ENCODE data around the gene MVD. TPM values are rescaled to one million over a fixed set of nuclear protein-coding genes. Genes with fewer than 3 reads are reported as not detected.

The MVD gene, protein sequence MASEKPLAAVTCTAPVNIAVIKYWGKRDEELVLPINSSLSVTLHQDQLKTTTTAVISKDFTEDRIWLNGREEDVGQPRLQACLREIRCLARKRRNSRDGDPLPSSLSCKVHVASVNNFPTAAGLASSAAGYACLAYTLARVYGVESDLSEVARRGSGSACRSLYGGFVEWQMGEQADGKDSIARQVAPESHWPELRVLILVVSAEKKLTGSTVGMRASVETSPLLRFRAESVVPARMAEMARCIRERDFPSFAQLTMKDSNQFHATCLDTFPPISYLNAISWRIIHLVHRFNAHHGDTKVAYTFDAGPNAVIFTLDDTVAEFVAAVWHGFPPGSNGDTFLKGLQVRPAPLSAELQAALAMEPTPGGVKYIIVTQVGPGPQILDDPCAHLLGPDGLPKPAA
- 60.1 and 204 TPM in 2 replicates for total RNA-seq
- polyA plus RNA-seq, result 35.9 and 43.4 TPM in 2 replicates
- polyA plus RNA-seq (2012), result 102 and 131 TPM in 2 replicates
- 43.4 and 54.6 TPM in 2 replicates for polyA minus RNA-seq (ENCODE audit: low replicate concordance)

DNA sequence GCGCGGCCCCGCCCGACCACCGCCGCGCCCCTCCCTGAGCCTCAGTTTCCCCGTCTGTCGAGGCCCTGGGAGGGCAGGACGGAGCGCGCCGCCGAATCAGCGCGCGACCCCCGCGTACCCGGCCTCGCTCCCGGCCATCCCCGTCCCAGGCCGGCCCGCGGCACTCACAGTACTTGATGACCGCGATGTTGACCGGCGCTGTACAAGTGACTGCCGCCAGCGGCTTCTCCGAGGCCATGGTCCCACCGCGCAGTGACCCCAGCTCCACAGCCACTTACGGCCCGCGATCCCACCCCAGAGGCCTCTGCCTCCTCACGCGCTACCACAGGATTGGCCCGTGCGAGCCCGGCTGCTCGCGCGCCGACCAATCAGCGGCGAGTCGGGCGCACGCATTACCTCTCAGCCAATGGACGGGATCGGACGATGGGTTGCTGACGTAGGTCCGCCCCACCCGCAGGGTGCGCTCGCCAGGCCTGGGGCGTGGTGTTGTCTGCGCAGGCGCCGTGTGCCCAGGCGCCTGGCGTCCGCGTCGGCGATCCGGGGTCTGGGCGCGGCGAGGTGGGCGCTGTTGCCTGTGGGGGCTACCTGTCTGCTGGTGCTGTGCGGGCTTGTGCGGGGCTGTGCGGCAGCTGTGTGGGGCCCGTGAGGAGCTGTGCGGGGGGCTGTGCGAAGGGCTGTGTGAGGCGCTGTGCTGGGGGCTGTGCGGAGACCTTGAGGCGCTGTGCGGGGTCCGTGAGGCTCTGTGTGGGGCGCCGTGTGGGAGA lies at the start of gene MVD:
MVD (minus strand) TSS at position 249 of the 764 bp plus-strand sequence; CDS start at position 238, 11 bp downstream.
- no peak for TF ChIP-seq EZH2 (IDR thresholded peaks at IDR 0.05; ENCODE audit: low read length, missing control alignments)
- TF ChIP-seq, protein P1, sequence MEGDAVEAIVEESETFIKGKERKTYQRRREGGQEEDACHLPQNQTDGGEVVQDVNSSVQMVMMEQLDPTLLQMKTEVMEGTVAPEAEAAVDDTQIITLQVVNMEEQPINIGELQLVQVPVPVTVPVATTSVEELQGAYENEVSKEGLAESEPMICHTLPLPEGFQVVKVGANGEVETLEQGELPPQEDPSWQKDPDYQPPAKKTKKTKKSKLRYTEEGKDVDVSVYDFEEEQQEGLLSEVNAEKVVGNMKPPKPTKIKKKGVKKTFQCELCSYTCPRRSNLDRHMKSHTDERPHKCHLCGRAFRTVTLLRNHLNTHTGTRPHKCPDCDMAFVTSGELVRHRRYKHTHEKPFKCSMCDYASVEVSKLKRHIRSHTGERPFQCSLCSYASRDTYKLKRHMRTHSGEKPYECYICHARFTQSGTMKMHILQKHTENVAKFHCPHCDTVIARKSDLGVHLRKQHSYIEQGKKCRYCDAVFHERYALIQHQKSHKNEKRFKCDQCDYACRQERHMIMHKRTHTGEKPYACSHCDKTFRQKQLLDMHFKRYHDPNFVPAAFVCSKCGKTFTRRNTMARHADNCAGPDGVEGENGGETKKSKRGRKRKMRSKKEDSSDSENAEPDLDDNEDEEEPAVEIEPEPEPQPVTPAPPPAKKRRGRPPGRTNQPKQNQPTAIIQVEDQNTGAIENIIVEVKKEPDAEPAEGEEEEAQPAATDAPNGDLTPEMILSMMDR (conservative IDR thresholded peaks at IDR 0.05 in 1 of 2, IDR thresholded peaks at IDR 0.05 in 1 of 2; ENCODE audit: low read depth in 1 of 2, low read length in 2 of 2), result no peak
- H3K9ac ChIP-seq (ENCODE audit: insufficient read depth, low read length), result peak within 1 kb of the TSS; percentile 79
- peak within 1 kb of the TSS; percentile 75 to 96 (median 94) for H3K4me3 ChIP-seq (replicated peaks in 1 of 4; ENCODE audit: control extremely low read depth in 1 of 4, insufficient read depth in 1 of 4, low read depth in 3 of 4, low read length in 4 of 4)
- H4K20me1 ChIP-seq (ENCODE audit: control insufficient read depth, extremely low read depth, insufficient read depth, low read length), result no peaks in the 10 kb centered on the region
- H3K4me1 ChIP-seq (ENCODE audit: control insufficient read depth, extremely low read depth, insufficient read depth, low read length), result no peaks in the 10 kb centered on the region
- no peaks in the 10 kb centered on the region for H3K9me3 ChIP-seq (ENCODE audit: control insufficient read depth, insufficient read depth, low read depth, low read length)
- peak; percentile 97 to 98 for DNase-seq (ENCODE audit: low read depth in 2 of 2)
- no peaks in the 10 kb centered on the region for H3K27me3 ChIP-seq (ENCODE audit: control insufficient read depth, insufficient read depth, low read length)
- H3K27ac ChIP-seq (ENCODE audit: insufficient read depth, low read length), result peak within 1 kb of the TSS; percentile 92
- peak within 1 kb of the TSS; percentile 77 for H2AFZ ChIP-seq (ENCODE audit: low read length)
- peaks cover 33% of the 10 kb centered on the region for H3K79me2 ChIP-seq (ENCODE audit: control insufficient read depth, insufficient read depth, low read length)
- H3K4me2 ChIP-seq (ENCODE audit: extremely low read depth, insufficient read depth, low read length), result peak within 1 kb of the TSS; percentile 92
- peaks cover 5% of the 10 kb centered on the region for H3K36me3 ChIP-seq (ENCODE audit: control insufficient read depth, insufficient read depth, low read length)

DNA sequence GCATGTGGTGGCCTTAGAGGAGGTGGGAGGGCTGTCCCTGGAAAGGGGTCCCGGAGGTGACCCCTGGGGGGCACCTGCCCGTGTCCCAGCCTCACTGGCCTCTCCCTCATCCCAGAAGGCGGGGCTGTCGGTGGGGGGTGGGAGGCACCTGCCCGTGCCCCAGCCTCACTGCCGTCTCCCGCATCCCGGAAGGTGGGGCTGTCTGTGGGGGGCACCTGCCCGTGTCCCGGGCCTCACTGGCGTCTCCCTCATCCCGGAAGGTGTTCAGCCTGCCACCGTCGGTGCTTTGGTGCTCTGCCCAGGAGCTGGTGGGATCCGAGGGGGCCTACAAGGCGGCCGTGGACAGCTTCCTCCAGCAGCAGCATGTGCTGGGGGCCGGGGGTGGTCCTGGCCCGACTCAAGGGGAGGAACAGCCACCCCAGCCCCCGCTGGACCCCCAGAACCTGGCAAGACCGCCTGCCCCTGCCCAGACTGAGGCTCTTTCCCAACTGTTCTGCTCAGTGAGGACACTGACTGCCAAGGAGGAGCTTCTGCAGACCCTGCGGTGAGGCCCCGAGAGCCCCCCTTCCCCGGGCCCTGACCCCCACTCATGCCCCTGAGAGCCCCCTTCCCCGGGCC lies 49.6 kb upstream of the MVD start:
- Histone ChIP-seq H4K20me1 (ENCODE audit: control insufficient read depth, extremely low read depth, insufficient read depth, low read length) (no peaks in the 10 kb centered on the region), H3K4me3 (replicated peaks in 1 of 4; ENCODE audit: control extremely low read depth in 1 of 4, insufficient read depth in 1 of 4, low read depth in 3 of 4, low read length in 4 of 4) (no peak overlapping the region), H3K9ac (ENCODE audit: insufficient read depth, low read length) (no peak overlapping the region), H3K27me3 (ENCODE audit: control insufficient read depth, insufficient read depth, low read length) (no peaks in the 10 kb centered on the region), H3K27ac (ENCODE audit: insufficient read depth, low read length) (no peak overlapping the region), H3K9me3 (ENCODE audit: control insufficient read depth, insufficient read depth, low read depth, low read length) (no peaks in the 10 kb centered on the region), H3K79me2 (ENCODE audit: control insufficient read depth, insufficient read depth, low read length) (peaks cover 17% of the 10 kb centered on the region), H3K4me1 (ENCODE audit: control insufficient read depth, extremely low read depth, insufficient read depth, low read length) (no peaks in the 10 kb centered on the region), H3K4me2 (ENCODE audit: extremely low read depth, insufficient read depth, low read length) (no peak overlapping the region), H3K36me3 (ENCODE audit: control insufficient read depth, insufficient read depth, low read length) (peaks cover 35% of the 10 kb centered on the region), H2AFZ (ENCODE audit: low read length) (no peak overlapping the region)
- no peak for DNase-seq (ENCODE audit: low read depth in 2 of 2)
- TF ChIP-seq, protein P1 (conservative IDR thresholded peaks at IDR 0.05 in 1 of 2, IDR thresholded peaks at IDR 0.05 in 1 of 2; ENCODE audit: low read depth in 1 of 2, low read length in 2 of 2), result no peak
- TF ChIP-seq EZH2 (IDR thresholded peaks at IDR 0.05; ENCODE audit: low read length, missing control alignments), result no peak

Measured in fibroblast of lung (primary cell).